Astrocyte of the cerebellum (primary cell): ENCODE measurements around the gene GPX6.
"Not testable (repeated sequence)": the region's sequence is repeated elsewhere in the genome, so short reads cannot be mapped to it uniquely, and the experiment has no call there.

Source experiments
- DNase-seq: peaks from one replicate; pipeline ENCODE4 v3.0.0-alpha.2; 2011; ENCODE audit warnings: low read depth
- H3K4me3 ChIP-seq: 2 replicates; pipeline ENCODE4 v1.5.1; 2011; ENCODE audit warnings: mild to moderate bottlenecking, low read depth, low read length, moderate library complexity
- in situ Hi-C: cut with HindIII; loops from 2 replicates; pipeline ENCODE4 v1.10.0; 2017; ENCODE audit warnings: low sequenced_read_pairs
- TF ChIP-seq, protein P1 (sequence below): IDR thresholded peaks from 2 replicates; pipeline ENCODE4 v1.5.1; 2012; ENCODE audit warnings: low read length, low read depth, moderate library complexity, mild to moderate bottlenecking; ENCODE audit errors: missing control alignments

Gene GPX6

DNA sequence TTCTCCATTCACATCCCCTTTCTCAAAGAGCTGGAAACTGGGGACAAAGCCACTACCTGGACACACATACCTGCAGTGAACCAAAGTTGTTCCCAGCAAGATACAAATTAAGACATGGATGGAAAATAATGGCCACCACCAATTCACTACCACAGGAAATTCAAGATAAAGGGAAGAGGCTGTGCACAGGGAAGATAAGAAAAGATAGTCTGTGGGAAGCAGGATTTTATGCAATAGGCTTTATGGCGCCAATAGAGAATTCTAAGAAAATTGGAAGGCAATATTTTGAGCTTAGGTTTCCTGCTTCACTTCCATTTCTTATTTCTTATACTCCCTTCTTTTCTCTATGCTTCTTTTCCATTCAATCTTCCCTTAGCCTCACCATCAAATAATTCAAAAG, 9.9 kb downstream of the GPX6 start:
- in situ Hi-C loops = no loop called here
- no peak overlapping the region for H3K4me3 ChIP-seq
- DNase-seq = no peak
- TF ChIP-seq, protein P1, sequence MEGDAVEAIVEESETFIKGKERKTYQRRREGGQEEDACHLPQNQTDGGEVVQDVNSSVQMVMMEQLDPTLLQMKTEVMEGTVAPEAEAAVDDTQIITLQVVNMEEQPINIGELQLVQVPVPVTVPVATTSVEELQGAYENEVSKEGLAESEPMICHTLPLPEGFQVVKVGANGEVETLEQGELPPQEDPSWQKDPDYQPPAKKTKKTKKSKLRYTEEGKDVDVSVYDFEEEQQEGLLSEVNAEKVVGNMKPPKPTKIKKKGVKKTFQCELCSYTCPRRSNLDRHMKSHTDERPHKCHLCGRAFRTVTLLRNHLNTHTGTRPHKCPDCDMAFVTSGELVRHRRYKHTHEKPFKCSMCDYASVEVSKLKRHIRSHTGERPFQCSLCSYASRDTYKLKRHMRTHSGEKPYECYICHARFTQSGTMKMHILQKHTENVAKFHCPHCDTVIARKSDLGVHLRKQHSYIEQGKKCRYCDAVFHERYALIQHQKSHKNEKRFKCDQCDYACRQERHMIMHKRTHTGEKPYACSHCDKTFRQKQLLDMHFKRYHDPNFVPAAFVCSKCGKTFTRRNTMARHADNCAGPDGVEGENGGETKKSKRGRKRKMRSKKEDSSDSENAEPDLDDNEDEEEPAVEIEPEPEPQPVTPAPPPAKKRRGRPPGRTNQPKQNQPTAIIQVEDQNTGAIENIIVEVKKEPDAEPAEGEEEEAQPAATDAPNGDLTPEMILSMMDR = no peak

DNA sequence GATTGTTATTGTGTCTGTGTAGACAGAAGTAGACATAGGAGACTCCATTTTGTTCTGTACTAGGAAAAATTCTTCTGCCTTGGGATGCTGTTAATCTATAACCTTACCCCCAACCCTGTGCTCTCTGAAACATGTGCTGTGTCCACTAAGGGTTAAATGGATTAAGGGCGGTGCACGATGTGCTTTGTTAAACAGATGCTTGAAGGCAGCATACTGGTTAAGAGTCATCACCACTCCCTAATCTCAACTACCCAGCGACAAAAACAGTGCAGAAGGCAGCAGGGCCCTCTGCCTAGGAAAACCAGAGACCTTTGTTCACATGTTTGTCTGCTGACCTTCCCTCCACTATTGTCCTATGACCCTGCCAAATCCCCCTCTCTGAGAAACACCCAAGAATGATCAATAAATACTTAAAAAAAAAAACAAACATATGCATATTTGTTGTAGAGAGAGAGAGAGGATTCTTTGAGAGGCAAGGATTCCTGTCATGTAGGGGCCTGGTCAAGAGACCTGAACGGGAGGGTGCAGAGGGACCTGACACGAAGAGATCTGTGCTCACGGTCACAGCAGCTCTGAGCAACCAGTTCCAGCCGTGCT, 12.8 kb downstream of the GPX6 start:
- in situ Hi-C loops, H3K4me3 ChIP-seq, DNase-seq: not testable (repeated sequence)

DNA sequence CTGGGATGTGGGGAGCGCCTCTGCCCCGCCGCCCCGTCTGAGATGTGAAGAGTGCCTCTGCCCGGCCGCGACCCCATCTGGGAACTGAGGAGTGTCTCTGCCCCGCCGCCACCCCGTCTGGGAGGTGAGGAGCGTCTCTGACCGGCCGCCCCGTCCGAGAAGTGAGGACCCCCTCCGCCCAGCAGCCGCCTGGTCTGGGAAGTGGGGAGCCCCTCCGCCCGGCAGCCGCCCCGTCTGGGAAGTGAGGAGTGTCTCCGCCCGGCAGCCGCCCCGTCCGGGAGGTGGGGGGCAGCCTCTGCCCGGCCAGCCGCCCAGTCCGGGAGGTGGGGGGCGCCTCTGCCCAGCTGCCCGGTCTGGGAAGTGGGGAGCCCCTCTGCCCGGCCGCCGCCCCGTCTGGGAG, 13.5 kb downstream of the GPX6 start:
- H3K4me3 ChIP-seq, DNase-seq, in situ Hi-C loops: not testable (repeated sequence)

DNA sequence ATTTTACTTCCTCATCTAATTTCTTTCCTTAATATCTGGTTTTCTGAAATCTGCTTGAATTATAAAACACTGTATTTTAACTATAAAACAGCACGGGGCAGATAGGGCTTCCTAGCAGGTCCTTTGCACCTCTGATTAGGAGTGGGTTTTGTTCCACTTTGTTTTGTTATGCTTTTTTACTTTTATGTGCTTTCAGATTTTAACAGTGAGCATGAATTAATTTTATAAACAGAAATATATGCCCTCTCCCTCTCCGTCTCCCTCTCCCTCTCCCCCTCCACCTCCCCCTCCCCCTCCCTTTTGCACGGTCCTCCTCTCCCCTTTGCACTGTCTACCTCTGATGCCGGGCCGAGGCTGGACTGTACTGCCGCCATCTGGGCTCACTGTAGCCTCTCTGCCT, 14.3 kb downstream of the GPX6 start:
- TF ChIP-seq, protein P1 = no peak
- no peak for DNase-seq
- no peak overlapping the region for H3K4me3 ChIP-seq
- in situ Hi-C loops = no loop called here

DNA sequence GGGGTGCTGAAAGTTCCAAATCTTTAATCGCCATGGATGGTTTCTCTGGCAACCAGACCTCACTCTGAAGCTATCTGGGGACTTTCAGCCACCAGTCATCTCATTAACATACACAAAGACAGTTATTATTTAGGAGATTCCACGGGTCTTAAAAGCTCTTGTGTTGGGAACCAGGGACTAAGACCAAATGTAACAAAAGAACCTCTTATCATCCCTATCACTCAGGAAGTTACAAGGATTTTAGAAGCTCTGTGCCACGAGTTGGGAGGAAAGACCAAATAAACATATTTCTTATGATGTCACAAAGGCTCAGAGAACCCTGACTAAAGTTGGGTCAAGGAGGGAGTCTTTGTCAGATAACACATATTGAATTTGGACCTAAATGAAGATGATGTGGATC, 17.7 kb downstream of the GPX6 start:
- in situ Hi-C loops = no loop called here

DNA sequence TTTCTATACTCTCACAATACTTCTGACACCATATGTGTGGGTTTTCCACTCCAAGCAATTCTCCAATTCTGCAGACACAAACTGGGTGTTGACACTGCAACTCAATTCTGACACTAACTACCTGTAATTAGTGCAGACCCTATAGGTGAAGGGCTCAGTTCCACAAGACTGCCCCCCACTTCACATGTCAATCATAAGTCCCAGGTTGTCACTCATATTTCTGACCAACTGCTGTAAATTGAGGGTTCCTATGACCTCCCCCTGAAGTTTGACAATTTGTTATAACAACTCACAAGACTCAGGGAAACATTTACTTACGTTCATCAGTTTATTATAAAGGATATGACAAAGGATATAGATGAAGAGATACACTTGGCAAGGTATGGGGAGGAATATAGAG, 18.3 kb downstream of the GPX6 start:
- no peak for DNase-seq

More for the DNA sequence above, 17.7 kb downstream of the GPX6 start:
- TF ChIP-seq, protein P1 = no peak
- DNase-seq = no peak
- H3K4me3 ChIP-seq = no peak overlapping the region

DNA sequence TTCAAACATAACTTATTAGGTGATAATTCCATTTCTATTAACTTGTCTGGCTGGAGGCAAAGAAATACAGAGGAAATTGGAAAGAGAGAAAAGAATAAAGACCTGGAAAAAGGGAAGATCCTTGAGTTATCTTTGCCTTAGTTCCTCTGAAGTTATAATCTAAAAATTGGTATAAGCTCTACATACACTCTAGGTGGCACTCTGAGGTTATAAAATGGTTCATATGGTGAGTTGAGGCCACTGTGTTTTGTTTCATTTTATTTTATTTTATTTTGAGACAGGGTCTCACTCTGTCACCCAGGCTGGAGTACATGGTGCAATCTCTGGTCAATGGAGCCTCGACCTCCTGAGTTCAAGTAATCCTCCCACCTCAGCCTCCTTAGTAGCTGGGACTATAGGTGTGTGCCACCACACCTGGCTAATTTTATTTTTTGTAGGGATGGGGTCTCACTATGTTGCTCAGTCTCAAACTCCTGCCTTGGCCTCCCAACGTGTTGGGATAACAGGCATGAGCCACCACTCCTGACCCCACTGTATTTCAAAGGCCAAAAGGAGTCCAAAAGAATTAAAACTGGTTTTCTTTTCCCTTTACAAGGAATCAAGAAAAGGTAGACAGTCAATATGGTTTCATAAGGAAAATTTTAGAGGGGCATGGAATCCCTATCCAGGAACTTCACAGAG, 19.4 kb downstream of the GPX6 start:
- TF ChIP-seq, protein P1 = no peak
- no peak overlapping the region for H3K4me3 ChIP-seq
- no peak for DNase-seq
- in situ Hi-C loops = no loop called here

More for the DNA sequence above, 18.3 kb downstream of the GPX6 start:
- TF ChIP-seq, protein P1 = no peak
- no peak overlapping the region for H3K4me3 ChIP-seq
- in situ Hi-C loops = no loop called here
